Keratinocyte (primary cell): Measurements from ENCODE around the gene CTNND2.

Experiments
- EZH2 ChIP-seq: IDR thresholded peaks from one replicate; pipeline ENCODE4 v1.6.1; 2012; ENCODE audit warnings: inconsistent platforms, mild to moderate bottlenecking, low read length, moderate library complexity
- TF ChIP-seq, protein P1 (sequence below), 3 experiments: IDR thresholded peaks in 1 of 3; conservative IDR thresholded peaks in 1 of 3; optimal IDR thresholded peaks in 1 of 3; 2 replicates in 2 of 3; 3 replicates in 1 of 3; pipeline versions ENCODE3 to v1.5.1; 2011; ENCODE audit warnings: low read length in 3 of 3, mild to moderate bottlenecking in 3 of 3, moderate library complexity in 2 of 3, control low read depth in 1 of 3, inconsistent platforms in 1 of 3; ENCODE audit not compliant: insufficient read depth in 2 of 3; ENCODE audit errors: extremely low read depth in 1 of 3

- no peak for TF ChIP-seq EZH2
- TF ChIP-seq, protein P1, sequence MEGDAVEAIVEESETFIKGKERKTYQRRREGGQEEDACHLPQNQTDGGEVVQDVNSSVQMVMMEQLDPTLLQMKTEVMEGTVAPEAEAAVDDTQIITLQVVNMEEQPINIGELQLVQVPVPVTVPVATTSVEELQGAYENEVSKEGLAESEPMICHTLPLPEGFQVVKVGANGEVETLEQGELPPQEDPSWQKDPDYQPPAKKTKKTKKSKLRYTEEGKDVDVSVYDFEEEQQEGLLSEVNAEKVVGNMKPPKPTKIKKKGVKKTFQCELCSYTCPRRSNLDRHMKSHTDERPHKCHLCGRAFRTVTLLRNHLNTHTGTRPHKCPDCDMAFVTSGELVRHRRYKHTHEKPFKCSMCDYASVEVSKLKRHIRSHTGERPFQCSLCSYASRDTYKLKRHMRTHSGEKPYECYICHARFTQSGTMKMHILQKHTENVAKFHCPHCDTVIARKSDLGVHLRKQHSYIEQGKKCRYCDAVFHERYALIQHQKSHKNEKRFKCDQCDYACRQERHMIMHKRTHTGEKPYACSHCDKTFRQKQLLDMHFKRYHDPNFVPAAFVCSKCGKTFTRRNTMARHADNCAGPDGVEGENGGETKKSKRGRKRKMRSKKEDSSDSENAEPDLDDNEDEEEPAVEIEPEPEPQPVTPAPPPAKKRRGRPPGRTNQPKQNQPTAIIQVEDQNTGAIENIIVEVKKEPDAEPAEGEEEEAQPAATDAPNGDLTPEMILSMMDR (optimal IDR thresholded peaks at IDR 0.05 in 1 of 3, IDR thresholded peaks at IDR 0.05 in 1 of 3, conservative IDR thresholded peaks at IDR 0.05 in 1 of 3; ENCODE audit: extremely low read depth in 1 of 3, insufficient read depth in 2 of 3, low read length in 3 of 3), result no peak
These were observed 389.4 kb downstream of the CTNND2 start for GRCh38 chr5:11514705-11515432.
